ENCODE results near the gene CLEC3A. TPM values are rescaled to one million over a fixed set of nuclear protein-coding genes. Genes with fewer than 3 reads are reported as not detected.

The CLEC3A gene
- total and polyA plus RNA-seq, 2 donors (not counting 3 experiments of a cell fraction or from before 2014, with no cell fraction given), result not detected

DNA sequence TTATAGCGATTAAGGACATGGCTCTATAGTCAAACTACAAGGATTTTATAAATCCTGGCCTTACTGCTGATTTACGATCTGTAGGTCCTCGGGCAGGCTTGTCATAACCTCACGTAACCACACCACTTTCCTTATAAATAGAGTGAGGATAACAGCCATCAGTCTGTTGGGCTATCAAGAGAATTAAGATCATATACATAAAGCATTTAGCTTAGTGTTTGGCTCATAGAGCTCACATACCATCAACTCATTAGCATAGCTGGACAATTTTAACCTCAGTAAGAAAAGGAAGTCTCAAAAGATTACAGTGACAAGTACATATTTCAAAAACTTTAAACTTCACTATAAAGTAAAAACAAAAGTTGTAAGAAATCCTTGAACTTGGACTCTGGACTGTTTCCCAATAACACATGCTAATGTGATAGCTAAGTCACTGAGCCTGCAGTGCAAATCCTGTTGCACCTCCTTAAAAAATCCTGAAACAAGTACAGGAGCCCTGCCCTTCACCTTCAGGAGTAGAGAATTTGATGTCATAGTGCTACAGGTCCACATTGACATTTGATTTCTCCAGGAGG is 20.8 kb upstream of the CLEC3A start:
- H3K36me3 ChIP-seq (ENCODE audit: control insufficient read depth in 2 of 2, extremely low read depth in 1 of 2, insufficient read depth in 2 of 2, low read length in 2 of 2), result no peaks in the 10 kb centered on the region
- no peak for DNase-seq (ENCODE audit: low read depth, low spot score)
- H3K4me1 ChIP-seq (ENCODE audit: control insufficient read depth, extremely low read depth, insufficient read depth, low read length), result no peaks in the 10 kb centered on the region
- H3K27ac ChIP-seq (ENCODE audit: insufficient read depth, low read depth, low read length), result no peak overlapping the region
- no peaks in the 10 kb centered on the region for H3K9me1 ChIP-seq (replicated peaks; ENCODE audit: control insufficient read depth, extremely low read depth, insufficient read depth, low read length)
- dilution Hi-C loops (cut with MboI; ENCODE audit: extremely low pct_ligation_motif_present, low sequenced_read_pairs) (no loop called here), intact Hi-C loops (cut with micrococcal nuclease) (loop anchor here (2.0 kb wide), 1 partner anchor 405 kb away; no protein-coding TSS in a partner anchor)
- no peaks in the 10 kb centered on the region for H3K9me3 ChIP-seq (replicated peaks; ENCODE audit: control insufficient read depth, insufficient read depth, low read length)
- no peak overlapping the region for H3K4me3 ChIP-seq (replicated peaks in 1 of 3; ENCODE audit: insufficient read depth in 1 of 3, low read depth in 1 of 3, low read length in 3 of 3)
- no peak overlapping the region for H3K4me2 ChIP-seq (ENCODE audit: insufficient read depth, low read length)
- H2AFZ ChIP-seq (ENCODE audit: low read depth, low read length), result no peak overlapping the region
- no peaks in the 10 kb centered on the region for H3K79me2 ChIP-seq (ENCODE audit: control insufficient read depth, insufficient read depth, low read length)
- H3K9ac ChIP-seq (replicated peaks; ENCODE audit: extremely low read depth, insufficient read depth, low read length), result no peak overlapping the region
- BruUV-seq (replicated peaks), result no TSS peak
- no peak for FAIRE-seq
- H4K20me1 ChIP-seq (replicated peaks; ENCODE audit: control insufficient read depth, extremely low read depth, insufficient read depth, low read length), result no peaks in the 10 kb centered on the region
- CTCF ChIA-PET, result interaction anchor here (0.7 to 2.9 kb wide), 6 partner anchors 9 to 327 kb away, joined by 3 to 34 read pairs (median 4); no protein-coding TSS in a partner anchor
- TF ChIP-seq GATA2 (IDR thresholded peaks at IDR 0.05; ENCODE audit: insufficient read depth, insufficient read length, low read depth, low read length) (no peak), POLR2A (IDR thresholded peaks at IDR 0.05; ENCODE audit: low read depth, low read length) (no peak), EZH2 (IDR thresholded peaks at IDR 0.05; ENCODE audit: borderline replicate concordance, low read depth, low read length, severe bottlenecking) (no peak), MAX (IDR thresholded peaks at IDR 0.05; ENCODE audit: insufficient read depth, insufficient read length) (no peak), MYC (IDR thresholded peaks at IDR 0.05; ENCODE audit: low read depth, low read length) (no peak), POLR2AphosphoS5 (IDR thresholded peaks at IDR 0.05; ENCODE audit: insufficient read depth, low read depth, low read length) (no peak), JUN (IDR thresholded peaks at IDR 0.05; ENCODE audit: borderline replicate concordance, insufficient read depth, insufficient read length, low read depth) (no peak), FOS (IDR thresholded peaks at IDR 0.05; ENCODE audit: borderline replicate concordance, insufficient read depth, low read length) (no peak)
- H3K27me3 ChIP-seq (ENCODE audit: control insufficient read depth in 2 of 2, insufficient read depth in 2 of 2, low read length in 2 of 2), result no peaks in the 10 kb centered on the region
- POLR2A ChIA-PET, result no interaction called here

Measured in endothelial cell of umbilical vein (primary cell).